Measurements from ENCODE around the gene ECT2. TPM values are rescaled to one million over a fixed set of nuclear protein-coding genes. Genes with fewer than 3 reads are reported as not detected.
"Not testable (repeated sequence)": the region's sequence is repeated elsewhere in the genome, so short reads cannot be mapped to it uniquely, and the experiment has no call there.

ECT2 gene
- polyA plus RNA-seq, 2 donors = 3.7 to 8.1 TPM

DNA sequence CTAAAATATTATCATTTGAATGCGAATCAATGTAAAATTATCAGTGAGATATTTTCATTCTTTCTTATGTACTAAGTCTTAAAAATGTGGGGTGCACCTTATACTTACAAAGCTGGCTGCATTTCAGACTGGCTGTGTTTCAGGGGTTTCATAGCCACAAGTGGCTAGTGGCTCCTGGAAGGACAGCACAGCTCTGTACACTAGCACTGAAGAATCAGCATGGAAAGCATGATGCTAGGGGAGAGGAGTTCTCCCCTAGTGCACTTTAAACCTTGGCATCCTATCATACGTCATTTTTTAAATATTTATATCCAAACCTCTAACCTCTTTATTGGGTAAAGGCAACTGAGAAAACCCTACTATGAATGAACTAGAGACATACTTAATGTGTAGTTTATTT is 66.4 kb downstream of the ECT2 start:
- Histone ChIP-seq H3K9me3 (ENCODE audit: control insufficient read depth in 2 of 2, insufficient read depth in 1 of 2, low read depth in 1 of 2, low read length in 1 of 2) (no peaks in the 10 kb centered on the region), H3K36me3 (ENCODE audit: control insufficient read depth in 2 of 2, insufficient read depth in 2 of 2, low read length in 1 of 2) (peaks cover 0 to 2% of the 10 kb centered on the region in 2 donors), H3K27me3 (ENCODE audit: control insufficient read depth in 1 of 2, insufficient read depth in 2 of 2, low read length in 2 of 2) (no peaks in the 10 kb centered on the region), H3K4me3 (ENCODE audit: low read depth in 1 of 2, low read length in 2 of 2) (no peak overlapping the region), H3K27ac (ENCODE audit: low read depth in 2 of 2, low read length in 1 of 2) (no peak overlapping the region), H3K4me1 (ENCODE audit: control insufficient read depth in 2 of 2, insufficient read depth in 2 of 2, low read length in 1 of 2) (no peaks in the 10 kb centered on the region)
- WGBS, 2 donors = 87 to 96% methylated on average over 2 of the region's 2 CpGs

DNA sequence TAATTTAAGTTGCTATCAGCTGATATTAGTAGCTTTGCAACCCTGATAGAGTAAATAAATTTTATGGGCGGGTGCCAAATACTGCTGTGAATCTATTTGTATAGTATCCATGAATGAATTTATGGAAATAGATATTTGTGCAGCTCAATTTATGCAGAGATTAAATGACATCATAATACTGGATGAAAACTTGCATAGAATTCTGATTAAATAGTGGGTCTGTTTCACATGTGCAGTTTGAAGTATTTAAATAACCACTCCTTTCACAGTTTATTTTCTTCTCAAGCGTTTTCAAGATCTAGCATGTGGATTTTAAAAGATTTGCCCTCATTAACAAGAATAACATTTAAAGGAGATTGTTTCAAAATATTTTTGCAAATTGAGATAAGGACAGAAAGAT is 70.0 kb downstream of the ECT2 start:
- H3K27me3 ChIP-seq (ENCODE audit: control insufficient read depth in 1 of 2, insufficient read depth in 2 of 2, low read length in 2 of 2) = no peaks in the 10 kb centered on the region
- WGBS, 2 donors = 42 to 44% methylated on average over 2 of the region's 2 CpGs
- no peaks in the 10 kb centered on the region for H3K4me1 ChIP-seq (ENCODE audit: control insufficient read depth in 2 of 2, insufficient read depth in 2 of 2, low read length in 1 of 2)
- no peaks in the 10 kb centered on the region for H3K9me3 ChIP-seq (ENCODE audit: control insufficient read depth in 2 of 2, insufficient read depth in 1 of 2, low read depth in 1 of 2, low read length in 1 of 2)
- peaks cover 0 to 2% of the 10 kb centered on the region in 2 donors for H3K36me3 ChIP-seq (ENCODE audit: control insufficient read depth in 2 of 2, insufficient read depth in 2 of 2, low read length in 1 of 2)
- no peak overlapping the region for H3K27ac ChIP-seq (ENCODE audit: low read depth in 2 of 2, low read length in 1 of 2)
- H3K4me3 ChIP-seq (ENCODE audit: low read depth in 1 of 2, low read length in 2 of 2) = no peak overlapping the region

DNA sequence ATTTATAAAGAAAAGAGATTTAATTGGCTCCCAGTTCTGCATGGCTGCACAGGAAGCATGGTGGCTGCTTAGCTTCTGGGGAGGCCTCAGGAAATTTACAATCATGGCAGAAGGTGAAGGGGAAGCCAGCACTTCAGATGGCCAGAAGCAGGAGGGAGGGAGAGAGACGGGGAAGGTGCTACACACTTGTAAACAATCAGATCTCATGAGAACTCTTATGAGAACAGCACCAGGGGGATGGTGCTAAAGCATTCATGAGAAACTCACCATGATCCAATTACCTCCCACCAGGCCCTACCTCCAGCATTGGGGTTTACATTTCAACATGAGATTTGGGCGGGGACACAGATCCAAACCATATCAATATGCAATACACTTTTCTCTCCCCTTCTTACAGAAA is 73.7 kb downstream of the ECT2 start:
- no peak overlapping the region for H3K27ac ChIP-seq (ENCODE audit: low read depth in 2 of 2, low read length in 1 of 2)
- no peaks in the 10 kb centered on the region for H3K9me3 ChIP-seq (ENCODE audit: control insufficient read depth in 2 of 2, insufficient read depth in 1 of 2, low read depth in 1 of 2, low read length in 1 of 2)
- 95 to 97% methylated on average over 2 of the region's 2 CpGs for WGBS, 2 donors
- H3K27me3 ChIP-seq (ENCODE audit: control insufficient read depth in 1 of 2, insufficient read depth in 2 of 2, low read length in 2 of 2) = no peaks in the 10 kb centered on the region
- no peaks in the 10 kb centered on the region for H3K36me3 ChIP-seq (ENCODE audit: control insufficient read depth in 2 of 2, insufficient read depth in 2 of 2, low read length in 1 of 2)
- no peak overlapping the region for H3K4me3 ChIP-seq (ENCODE audit: low read depth in 1 of 2, low read length in 2 of 2)
- H3K4me1 ChIP-seq (ENCODE audit: control insufficient read depth in 2 of 2, insufficient read depth in 2 of 2, low read length in 1 of 2) = no peaks in the 10 kb centered on the region

DNA sequence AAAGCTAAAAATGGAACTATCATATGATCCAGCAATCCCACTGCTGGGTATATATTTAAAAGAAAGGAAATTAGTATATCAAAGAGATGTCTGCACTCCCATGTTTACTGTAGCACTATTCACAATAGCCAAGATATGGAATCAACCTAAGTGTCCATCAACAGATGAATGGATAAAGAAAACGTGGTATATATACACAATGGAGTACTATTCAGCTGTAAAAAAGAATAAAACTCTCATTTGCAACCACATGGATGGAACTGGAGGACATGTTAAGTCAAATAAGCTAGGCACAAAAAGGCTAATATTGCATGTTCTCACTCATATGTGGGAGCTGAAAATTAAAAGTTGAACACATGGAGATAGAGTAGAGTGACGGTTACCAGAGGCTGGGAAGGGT is 76.7 kb downstream of the ECT2 start:
- 86 to 94% methylated on average over 2 of the region's 2 CpGs for WGBS, 2 donors
- H3K27ac ChIP-seq (ENCODE audit: low read depth in 2 of 2, low read length in 1 of 2); H3K27me3 ChIP-seq (ENCODE audit: control insufficient read depth in 1 of 2, insufficient read depth in 2 of 2, low read length in 2 of 2); H3K9me3 ChIP-seq (ENCODE audit: control insufficient read depth in 2 of 2, insufficient read depth in 1 of 2, low read depth in 1 of 2, low read length in 1 of 2); H3K36me3 ChIP-seq (ENCODE audit: control insufficient read depth in 2 of 2, insufficient read depth in 2 of 2, low read length in 1 of 2); H3K4me1 ChIP-seq (ENCODE audit: control insufficient read depth in 2 of 2, insufficient read depth in 2 of 2, low read length in 1 of 2); H3K4me3 ChIP-seq (ENCODE audit: low read depth in 1 of 2, low read length in 2 of 2): not testable (repeated sequence)

DNA sequence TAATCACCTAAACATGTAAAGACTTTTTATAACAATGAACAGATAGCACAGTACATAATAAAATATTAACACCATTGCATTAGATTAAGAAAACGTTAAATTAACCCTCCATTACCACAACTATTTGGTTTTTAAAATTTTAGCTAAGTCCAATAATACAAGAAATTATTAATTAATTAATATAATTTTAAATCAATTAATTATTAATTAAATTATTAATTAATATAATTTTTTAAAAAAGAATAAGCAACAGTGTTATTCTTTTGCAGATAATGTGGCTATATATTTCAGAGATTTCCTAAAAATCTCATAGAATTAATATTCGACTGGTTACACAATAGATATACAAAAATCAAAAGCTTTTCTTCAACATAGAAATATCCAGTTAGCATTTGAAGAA is 82.5 kb downstream of the ECT2 start:
- H3K27ac ChIP-seq (ENCODE audit: low read depth in 2 of 2, low read length in 1 of 2) = no peak overlapping the region
- no peaks in the 10 kb centered on the region for H3K36me3 ChIP-seq (ENCODE audit: control insufficient read depth in 2 of 2, insufficient read depth in 2 of 2, low read length in 1 of 2)
- WGBS, 2 donors = 90 to 91% methylated on average over 2 of the region's 2 CpGs
- H3K4me3 ChIP-seq (ENCODE audit: low read depth in 1 of 2, low read length in 2 of 2) = no peak overlapping the region
- no peaks in the 10 kb centered on the region for H3K27me3 ChIP-seq (ENCODE audit: control insufficient read depth in 1 of 2, insufficient read depth in 2 of 2, low read length in 2 of 2)
- no peaks in the 10 kb centered on the region for H3K4me1 ChIP-seq (ENCODE audit: control insufficient read depth in 2 of 2, insufficient read depth in 2 of 2, low read length in 1 of 2)
- H3K9me3 ChIP-seq (ENCODE audit: control insufficient read depth in 2 of 2, insufficient read depth in 1 of 2, low read depth in 1 of 2, low read length in 1 of 2) = no peaks in the 10 kb centered on the region

DNA sequence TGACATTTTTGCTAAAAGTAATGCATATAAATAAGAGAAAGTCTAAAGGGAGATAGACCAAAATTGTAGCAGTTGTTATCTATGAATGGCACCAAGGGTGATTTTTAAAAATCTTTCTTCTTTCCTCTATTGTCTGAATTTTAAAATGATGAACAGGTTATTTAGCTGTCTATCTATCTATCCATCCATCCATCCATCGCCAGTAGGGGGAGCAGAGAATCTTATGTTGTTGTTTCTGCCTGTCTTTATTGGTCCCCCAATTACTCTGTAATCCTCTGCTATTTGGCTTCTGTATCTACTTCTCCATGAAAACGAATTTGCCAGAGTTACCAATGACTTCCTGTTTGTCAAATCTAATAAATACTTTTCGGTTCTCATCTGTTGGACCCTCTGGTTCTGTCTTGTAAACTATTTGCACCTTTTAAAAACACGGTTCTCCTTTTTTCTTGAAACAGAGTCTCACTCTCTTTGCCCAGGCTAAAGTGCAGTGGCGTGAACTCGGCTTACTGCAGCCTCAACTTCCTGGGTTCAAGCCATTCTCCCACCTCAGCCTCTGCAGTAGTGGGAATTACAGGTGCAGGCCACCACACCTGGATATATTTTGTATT is 86.0 kb downstream of the ECT2 start:
- WGBS, 2 donors = 46 to 49% methylated on average over 6 of the region's 6 CpGs
- H3K4me1 ChIP-seq (ENCODE audit: control insufficient read depth in 2 of 2, insufficient read depth in 2 of 2, low read length in 1 of 2) = no peaks in the 10 kb centered on the region
- H3K9me3 ChIP-seq (ENCODE audit: control insufficient read depth in 2 of 2, insufficient read depth in 1 of 2, low read depth in 1 of 2, low read length in 1 of 2) = no peaks in the 10 kb centered on the region
- no peak overlapping the region for H3K4me3 ChIP-seq (ENCODE audit: low read depth in 1 of 2, low read length in 2 of 2)
- no peaks in the 10 kb centered on the region for H3K36me3 ChIP-seq (ENCODE audit: control insufficient read depth in 2 of 2, insufficient read depth in 2 of 2, low read length in 1 of 2)
- H3K27me3 ChIP-seq (ENCODE audit: control insufficient read depth in 1 of 2, insufficient read depth in 2 of 2, low read length in 2 of 2) = no peaks in the 10 kb centered on the region
- H3K27ac ChIP-seq (ENCODE audit: low read depth in 2 of 2, low read length in 1 of 2) = no peak overlapping the region

DNA sequence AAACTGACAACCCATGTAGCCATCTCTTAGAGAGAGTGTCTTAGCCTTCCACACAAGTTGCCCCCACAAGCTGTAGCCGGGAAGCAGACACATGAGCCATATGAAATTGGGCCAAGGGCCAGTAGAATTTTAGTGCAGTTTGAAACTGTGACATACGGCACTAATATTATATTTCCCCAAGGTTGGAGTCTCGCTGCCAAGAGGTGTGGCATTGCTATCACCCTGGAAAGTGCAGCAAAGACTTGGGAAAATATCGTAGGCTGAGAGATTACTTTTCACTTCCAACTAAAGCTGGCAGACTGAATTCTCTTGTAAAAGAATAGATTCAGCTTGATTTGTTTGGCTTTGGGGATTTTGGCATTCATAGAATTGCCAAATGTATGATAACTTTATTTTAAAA is 89.2 kb downstream of the ECT2 start:
- H3K27me3 ChIP-seq (ENCODE audit: control insufficient read depth in 1 of 2, insufficient read depth in 2 of 2, low read length in 2 of 2) = no peaks in the 10 kb centered on the region
- H3K4me3 ChIP-seq (ENCODE audit: low read depth in 1 of 2, low read length in 2 of 2) = no peak overlapping the region
- H3K4me1 ChIP-seq (ENCODE audit: control insufficient read depth in 2 of 2, insufficient read depth in 2 of 2, low read length in 1 of 2) = no peaks in the 10 kb centered on the region
- WGBS, 2 donors = 26 to 32% methylated on average over 4 of the region's 4 CpGs
- H3K36me3 ChIP-seq (ENCODE audit: control insufficient read depth in 2 of 2, insufficient read depth in 2 of 2, low read length in 1 of 2) = no peaks in the 10 kb centered on the region
- H3K27ac ChIP-seq (ENCODE audit: low read depth in 2 of 2, low read length in 1 of 2) = no peak overlapping the region
- H3K9me3 ChIP-seq (ENCODE audit: control insufficient read depth in 2 of 2, insufficient read depth in 1 of 2, low read depth in 1 of 2, low read length in 1 of 2) = no peaks in the 10 kb centered on the region

DNA sequence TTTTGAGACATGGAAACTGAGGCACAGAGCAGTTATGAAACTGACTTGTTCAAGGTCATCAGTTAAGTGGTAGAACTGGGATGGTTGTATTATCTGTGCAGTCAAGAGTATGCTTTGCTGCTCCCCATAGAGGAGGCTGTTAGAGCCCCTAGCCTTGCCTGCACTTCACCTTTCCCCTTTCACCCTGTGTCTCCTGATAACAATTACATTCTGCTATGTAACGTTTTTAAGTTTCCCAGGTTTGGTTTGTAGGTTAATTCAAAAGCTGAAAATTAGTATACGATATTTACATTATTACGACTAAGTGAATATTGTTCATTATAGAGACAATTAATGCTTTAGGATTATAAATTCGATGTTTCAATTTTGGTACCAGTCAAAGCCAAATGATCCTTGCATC is 89.9 kb downstream of the ECT2 start:
- Histone ChIP-seq H3K9me3 (ENCODE audit: control insufficient read depth in 2 of 2, insufficient read depth in 1 of 2, low read depth in 1 of 2, low read length in 1 of 2) (no peaks in the 10 kb centered on the region), H3K4me1 (ENCODE audit: control insufficient read depth in 2 of 2, insufficient read depth in 2 of 2, low read length in 1 of 2) (no peaks in the 10 kb centered on the region), H3K27me3 (ENCODE audit: control insufficient read depth in 1 of 2, insufficient read depth in 2 of 2, low read length in 2 of 2) (no peaks in the 10 kb centered on the region), H3K4me3 (ENCODE audit: low read depth in 1 of 2, low read length in 2 of 2) (no peak overlapping the region), H3K36me3 (ENCODE audit: control insufficient read depth in 2 of 2, insufficient read depth in 2 of 2, low read length in 1 of 2) (no peaks in the 10 kb centered on the region), H3K27ac (ENCODE audit: low read depth in 2 of 2, low read length in 1 of 2) (no peak overlapping the region)
- 72 to 78% methylated on average over 4 of the region's 4 CpGs for WGBS, 2 donors

DNA sequence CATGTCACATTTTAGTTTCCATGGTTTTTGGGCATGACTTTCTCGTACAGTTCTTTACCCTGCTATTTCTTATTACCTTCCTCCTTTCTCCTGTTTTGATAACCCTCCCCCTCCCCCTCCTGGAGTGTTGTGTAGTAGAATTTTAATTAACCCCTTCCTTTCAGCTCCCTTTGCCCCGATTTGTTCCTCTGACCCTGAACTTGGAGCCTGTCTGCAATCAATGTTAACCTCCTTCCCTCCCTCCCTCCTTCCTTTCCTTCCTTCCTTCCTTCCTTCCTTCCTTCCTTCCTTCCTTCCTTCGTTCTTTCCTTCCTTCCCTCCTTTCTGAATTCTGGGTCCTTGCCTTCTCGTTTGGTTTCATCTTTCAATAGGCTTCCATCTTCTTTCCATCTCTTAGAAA is 90.4 kb downstream of the ECT2 start:
- Histone ChIP-seq H3K9me3 (ENCODE audit: control insufficient read depth in 2 of 2, insufficient read depth in 1 of 2, low read depth in 1 of 2, low read length in 1 of 2) (no peaks in the 10 kb centered on the region), H3K36me3 (ENCODE audit: control insufficient read depth in 2 of 2, insufficient read depth in 2 of 2, low read length in 1 of 2) (no peaks in the 10 kb centered on the region), H3K27me3 (ENCODE audit: control insufficient read depth in 1 of 2, insufficient read depth in 2 of 2, low read length in 2 of 2) (no peaks in the 10 kb centered on the region), H3K4me3 (ENCODE audit: low read depth in 1 of 2, low read length in 2 of 2) (no peak overlapping the region), H3K27ac (ENCODE audit: low read depth in 2 of 2, low read length in 1 of 2) (no peak overlapping the region), H3K4me1 (ENCODE audit: control insufficient read depth in 2 of 2, insufficient read depth in 2 of 2, low read length in 1 of 2) (no peaks in the 10 kb centered on the region)
- WGBS, 2 donors = 46 to 51% methylated on average over 4 of the region's 4 CpGs

DNA sequence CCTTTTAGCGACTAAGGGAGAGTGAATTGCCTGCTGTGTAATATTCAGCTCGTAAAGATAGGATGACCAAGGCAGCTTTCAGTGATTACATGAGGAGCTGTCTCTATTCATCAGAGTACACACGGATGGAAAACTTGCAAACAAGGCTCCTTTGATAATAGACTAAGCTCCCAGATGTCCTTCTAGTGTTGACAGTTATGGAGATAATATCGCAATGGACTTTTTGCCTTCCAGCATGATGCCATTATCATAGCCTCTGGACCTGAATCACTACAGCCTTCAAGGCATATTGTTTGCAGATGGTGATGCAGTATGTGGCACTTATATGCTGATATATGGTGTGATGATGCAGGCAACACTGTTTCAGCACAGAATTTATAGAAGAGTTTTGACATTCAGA is 93.9 kb downstream of the ECT2 start:
- Histone ChIP-seq H3K27ac (ENCODE audit: low read depth in 2 of 2, low read length in 1 of 2) (no peak overlapping the region), H3K9me3 (ENCODE audit: control insufficient read depth in 2 of 2, insufficient read depth in 1 of 2, low read depth in 1 of 2, low read length in 1 of 2) (no peaks in the 10 kb centered on the region), H3K4me1 (ENCODE audit: control insufficient read depth in 2 of 2, insufficient read depth in 2 of 2, low read length in 1 of 2) (no peaks in the 10 kb centered on the region), H3K4me3 (ENCODE audit: low read depth in 1 of 2, low read length in 2 of 2) (no peak overlapping the region), H3K36me3 (ENCODE audit: control insufficient read depth in 2 of 2, insufficient read depth in 2 of 2, low read length in 1 of 2) (no peaks in the 10 kb centered on the region), H3K27me3 (ENCODE audit: control insufficient read depth in 1 of 2, insufficient read depth in 2 of 2, low read length in 2 of 2) (no peaks in the 10 kb centered on the region)
- 78% methylated on average over 4 of the region's 4 CpGs for WGBS, 2 donors

All from esophagus (tissue), 2 donors.